ENCODE data around the gene SMARCA4. TPM values are rescaled to one million over a fixed set of nuclear protein-coding genes. Genes with fewer than 3 reads are reported as not detected.

The SMARCA4 gene
- total and polyA plus RNA-seq, 2 experiments from 2014 or later: 177 to 336 TPM

GRCh38 chr19:11090997-11091702, 130.3 kb downstream of the SMARCA4 start (continued):
- TF ChIP-seq ZNF462 (CRISPR knock-in tag; IDR thresholded peaks at IDR 0.05) (no peak), NANOG (IDR thresholded peaks at IDR 0.05; ENCODE audit: borderline replicate concordance) (no peak), STAT1 (IDR thresholded peaks at IDR 0.05; ENCODE audit: unreplicated experiment) (no peak), EZH2phosphoT487 (IDR thresholded peaks at IDR 0.05; ENCODE audit: unreplicated experiment) (no peak), JUNB (IDR thresholded peaks at IDR 0.05; ENCODE audit: unreplicated experiment) (no peak), CTCF (conservative IDR thresholded peaks at IDR 0.05; ENCODE audit: low read depth in 2 of 2) (no peak), CREB1 (CRISPR knock-in tag; IDR thresholded peaks at IDR 0.05; ENCODE audit: low read depth) (no peak), ZNF114 (CRISPR knock-in tag; IDR thresholded peaks at IDR 0.05) (no peak), EZH2 (IDR thresholded peaks at IDR 0.05; ENCODE audit: low read depth, unreplicated experiment) (no peak)

Measured in GM23338 (cell line).